Measurements from ENCODE around the gene DNAJC28.
"Not testable (repeated sequence)": the region's sequence is repeated elsewhere in the genome, so short reads cannot be mapped to it uniquely, and the experiment has no call there.

DNAJC28 gene

GRCh38 chr21:33449616-33450015, 41.9 kb downstream of the DNAJC28 start:
- no peak overlapping the region for H3K27ac ChIP-seq (ENCODE audit: low read depth, low read length)
- H3K36me3 ChIP-seq (ENCODE audit: control insufficient read depth, insufficient read depth, low read length): no peaks in the 10 kb centered on the region
- no peaks in the 10 kb centered on the region for H3K27me3 ChIP-seq (ENCODE audit: control insufficient read depth, insufficient read depth, low read length)
- H3K9ac ChIP-seq (ENCODE audit: low read length): no peak overlapping the region
- no peak overlapping the region for H3K4me3 ChIP-seq (ENCODE audit: low read length)
- no peaks in the 10 kb centered on the region for H3K4me1 ChIP-seq (ENCODE audit: control insufficient read depth, insufficient read depth, low read length)

GRCh38 chr21:33446620-33447019, 44.9 kb downstream of the DNAJC28 start:
- not testable (repeated sequence) for H3K27ac ChIP-seq (ENCODE audit: low read depth, low read length); H3K4me1 ChIP-seq (ENCODE audit: control insufficient read depth, insufficient read depth, low read length); H3K27me3 ChIP-seq (ENCODE audit: control insufficient read depth, insufficient read depth, low read length); H3K36me3 ChIP-seq (ENCODE audit: control insufficient read depth, insufficient read depth, low read length); H3K9ac ChIP-seq (ENCODE audit: low read length); H3K4me3 ChIP-seq (ENCODE audit: low read length)

GRCh38 chr21:33444499-33444898, 47.0 kb downstream of the DNAJC28 start:
- no peaks in the 10 kb centered on the region for H3K27me3 ChIP-seq (ENCODE audit: control insufficient read depth, insufficient read depth, low read length)
- H3K27ac ChIP-seq (ENCODE audit: low read depth, low read length): no peak overlapping the region
- no peak overlapping the region for H3K9ac ChIP-seq (ENCODE audit: low read length)
- H3K4me1 ChIP-seq (ENCODE audit: control insufficient read depth, insufficient read depth, low read length): peaks cover 2% of the 10 kb centered on the region
- H3K36me3 ChIP-seq (ENCODE audit: control insufficient read depth, insufficient read depth, low read length): no peaks in the 10 kb centered on the region
- no peak overlapping the region for H3K4me3 ChIP-seq (ENCODE audit: low read length)

- H3K27me3 ChIP-seq (ENCODE audit: control insufficient read depth, insufficient read depth, low read length): no peaks in the 10 kb centered on the region
- no peak overlapping the region for H3K27ac ChIP-seq (ENCODE audit: low read depth, low read length)
- H3K4me3 ChIP-seq (ENCODE audit: low read length): no peak overlapping the region
- H3K9ac ChIP-seq (ENCODE audit: low read length): no peak overlapping the region
- H3K36me3 ChIP-seq (ENCODE audit: control insufficient read depth, insufficient read depth, low read length): peaks cover under 1% of the 10 kb centered on the region
- peaks cover 2% of the 10 kb centered on the region for H3K4me1 ChIP-seq (ENCODE audit: control insufficient read depth, insufficient read depth, low read length)
These were observed 48.3 kb downstream of the DNAJC28 start for GRCh38 chr21:33443194-33443593.

GRCh38 chr21:33441489-33442477, 49.7 kb downstream of the DNAJC28 start:
- no peak overlapping the region for H3K4me3 ChIP-seq (ENCODE audit: low read length)
- H3K27ac ChIP-seq (ENCODE audit: low read depth, low read length): no peak overlapping the region
- peaks cover 2% of the 10 kb centered on the region for H3K36me3 ChIP-seq (ENCODE audit: control insufficient read depth, insufficient read depth, low read length)
- peaks cover 2% of the 10 kb centered on the region for H3K4me1 ChIP-seq (ENCODE audit: control insufficient read depth, insufficient read depth, low read length)
- H3K27me3 ChIP-seq (ENCODE audit: control insufficient read depth, insufficient read depth, low read length): no peaks in the 10 kb centered on the region
- no peak overlapping the region for H3K9ac ChIP-seq (ENCODE audit: low read length)
